GM20000 (cell line): ENCODE results near the gene UVSSA.

Experiments used
- DNase-seq: peaks from one replicate; pipeline ENCODE4 v3.0.0; 2012; ENCODE audit warnings: low spot score
- CTCF ChIP-seq: IDR thresholded peaks from 2 replicates; pipeline ENCODE4 v1.5.1; 2012; ENCODE audit warnings: mild to moderate bottlenecking, control low read depth; ENCODE audit errors: extremely low read depth, missing control alignments

Gene UVSSA

GRCh38 chr4:1337376-1337831 is 9.6 kb upstream of the UVSSA start:
- no peak for DNase-seq
- TF ChIP-seq CTCF: no peak

- DNase-seq: no peak
- TF ChIP-seq CTCF: no peak
Observed at GRCh38 chr4:1337951-1338751, 8.9 kb upstream of the UVSSA start.

- TF ChIP-seq CTCF: no peak
- no peak for DNase-seq
Observed at GRCh38 chr4:1338752-1339414, 8.1 kb upstream of the UVSSA start.

GRCh38 chr4:1339489-1339888 is 7.5 kb upstream of the UVSSA start:
- no peak for TF ChIP-seq CTCF
- no peak for DNase-seq

GRCh38 chr4:1340181-1340747 is 6.7 kb upstream of the UVSSA start:
- no peak for DNase-seq
- no peak for TF ChIP-seq CTCF

- TF ChIP-seq CTCF: no peak
- DNase-seq: no peak
Observed at GRCh38 chr4:1340861-1341260, 6.1 kb upstream of the UVSSA start.

- no peak for DNase-seq
- no peak for TF ChIP-seq CTCF
Observed at GRCh38 chr4:1342003-1342402, 5.0 kb upstream of the UVSSA start.
